B cell (primary cell): ENCODE measurements around the gene OR2G6. TPM values are rescaled to one million over a fixed set of nuclear protein-coding genes. Genes with fewer than 3 reads are reported as not detected.
"Not testable (repeated sequence)": the region's sequence is repeated elsewhere in the genome, so short reads cannot be mapped to it uniquely, and the experiment has no call there.

Experiments
- ATAC-seq: fragments of 200-7000 bp; cut with Tn5 transposase; one replicate; pipeline ENCODE4 v1.10.0; 2021; ENCODE audit warnings: low read depth, mild to moderate bottlenecking, moderate number of reproducible peaks, moderate library complexity
- CTCF ChIA-PET: fragments of 350-600 bp; sonication (Branson Sonifier 250); formaldehyde crosslinking; loops from one replicate; lab custom pipeline; 2021; ENCODE audit warnings: antibody characterized with exemption, inconsistent platforms; lab: Charles Lee
- POLR2A ChIA-PET: fragments of 350-600 bp; sonication (Branson Sonifier 250); formaldehyde crosslinking; loops from one replicate; lab custom pipeline; 2021; ENCODE audit warnings: antibody characterized with exemption; lab: Charles Lee
- DNase-seq: peaks from one replicate; pipeline ENCODE4 v3.0.0; 2013
- H2AFZ ChIP-seq: 2 replicates; pipeline ENCODE4 v1.6.1; 2012; ENCODE audit warnings: mild to moderate bottlenecking, low read depth, low read length; ENCODE audit not compliant: insufficient read depth, poor library complexity, severe bottlenecking
- H3K27ac ChIP-seq, 2 donors: 1 replicate in 1 of 2; 2 replicates in 1 of 2; pipeline ENCODE4 v1.5.1; 2012 to 2013; ENCODE audit warnings: low read length in 2 of 2, mild to moderate bottlenecking in 2 of 2, moderate library complexity in 1 of 2
- H3K27me3 ChIP-seq, 4 experiments: fragments of 200-600 bp in 1 of 4; sonication (generic) in 1 of 4; replicated peaks in 1 of 4; 1 replicate in 2 of 4; 2 replicates in 2 of 4; pipeline versions ENCODE4 v1.6.1 to v1.7.0; 2013 to 2016; ENCODE audit warnings: low read length in 3 of 4, mild to moderate bottlenecking in 2 of 4, mixed read lengths in 1 of 4, moderate library complexity in 1 of 4; ENCODE audit not compliant: insufficient read depth in 4 of 4, control insufficient read depth in 3 of 4; ENCODE audit errors: control extremely low read depth in 1 of 4
- H3K36me3 ChIP-seq, 2 experiments: replicated peaks in 1 of 2; 1 replicate in 1 of 2; 2 replicates in 1 of 2; pipeline versions ENCODE4 v1.6.1 to v1.7.1; 2013; ENCODE audit warnings: low read length in 1 of 2; ENCODE audit not compliant: insufficient read depth in 2 of 2, control insufficient read depth in 1 of 2; ENCODE audit errors: control extremely low read depth in 1 of 2, extremely low read depth in 1 of 2
- H3K4me1 ChIP-seq, 2 donors: fragments of 200-600 bp in 1 of 2; sonication (generic) in 1 of 2; 1 replicate in 1 of 2; 2 replicates in 1 of 2; pipeline versions ENCODE4 v1.5.1 to v1.6.1; 2013 to 2017; ENCODE audit warnings: low read length in 2 of 2; ENCODE audit not compliant: control insufficient read depth in 2 of 2, insufficient read depth in 2 of 2
- H3K4me2 ChIP-seq: replicated peaks from 2 replicates; pipeline ENCODE3; 2012; ENCODE audit warnings: mild to moderate bottlenecking, low read depth, low read length; ENCODE audit not compliant: poor library complexity, severe bottlenecking
- H3K4me3 ChIP-seq, 5 experiments: fragments of 200-600 bp in 1 of 5; sonication (generic) in 1 of 5; 1 replicate in 3 of 5; 2 replicates in 2 of 5; pipeline versions ENCODE4 v1.5.1 to v1.7.0; 2011 to 2016; ENCODE audit warnings: low read length in 4 of 5, mild to moderate bottlenecking in 4 of 5, low read depth in 2 of 5, control low read depth in 1 of 5, moderate library complexity in 1 of 5; ENCODE audit not compliant: insufficient read depth in 1 of 5; ENCODE audit errors: control extremely low read depth in 1 of 5, extremely low read depth in 1 of 5
- H3K79me2 ChIP-seq: fragments of 200-600 bp; sonication (generic); one replicate; pipeline ENCODE4 v1.6.0; 2016; ENCODE audit warnings: low read length; ENCODE audit not compliant: control insufficient read depth, insufficient read depth
- H3K9ac ChIP-seq: fragments of 200-600 bp; sonication (generic); 2 replicates; pipeline ENCODE4 v1.6.1; 2017; ENCODE audit warnings: mild to moderate bottlenecking, low read length, moderate library complexity
- H3K9me3 ChIP-seq, 3 donors: one replicate each; pipeline versions ENCODE4 v1.6.1 to v1.7.1; 2013; ENCODE audit warnings: low read length in 2 of 3; ENCODE audit not compliant: control insufficient read depth in 2 of 3, insufficient read depth in 1 of 3; ENCODE audit errors: control extremely low read depth in 1 of 3
- H4K20me1 ChIP-seq: 2 replicates; pipeline ENCODE4 v1.6.0; 2012; ENCODE audit warnings: mild to moderate bottlenecking, low read length; ENCODE audit not compliant: insufficient read depth, control insufficient read depth, poor library complexity, severe bottlenecking
- H3K27ac Mint-ChIP-seq: one replicate; pipeline ENCODE4 v1.8.0; 2021; ENCODE audit warnings: mixed read lengths
- H3K27me3 Mint-ChIP-seq: one replicate; pipeline ENCODE4 v1.8.0; 2021; ENCODE audit warnings: mixed read lengths
- H3K4me1 Mint-ChIP-seq: one replicate; pipeline ENCODE4 v1.8.0; 2021; ENCODE audit warnings: mixed read lengths
- H3K4me3 Mint-ChIP-seq: one replicate; pipeline ENCODE4 v1.8.0; 2021; ENCODE audit warnings: mixed read lengths
- H3K9me3 Mint-ChIP-seq: one replicate; pipeline ENCODE4 v1.8.0; 2022; ENCODE audit warnings: mixed read lengths; ENCODE audit not compliant: insufficient read depth
- WGBS: methylation state at CpG from one replicate; pipeline ENCODE4 v1.1.5; 2013; ENCODE audit warnings: missing lambda C conversion rate; ENCODE audit not compliant: insufficient coverage; 5-methylcytosine and 5-hydroxymethylcytosine counted together
- intact Hi-C: fragments of 100-400 bp; cut with micrococcal nuclease; formaldehyde crosslinking; loops from one replicate; pipeline ENCODE4 v1.10.0; 2022
- polyA plus RNA-seq: library from polyadenylated mRNA; depleted of rRNA; stranded (reverse); fragments of >200 nt; gene quantifications from 2 replicates; pipeline ENCODE4 v1.2.3, GENCODE V29; 2012
- total RNA-seq, 2 donors: library from RNA; stranded (reverse); fragments of 120-200 nt in 1 of 2; gene quantifications; 1 replicate in 1 of 2; 2 replicates in 1 of 2; pipeline versions ENCODE4 v1.2.3 to v1.2.4, GENCODE V29; 2013 to 2022

OR2G6 gene
- total and polyA plus RNA-seq, 2 donors (not counting 1 experiment from before 2014, with no cell fraction given), result 0.24 to 1.8 TPM

GRCh38 chr1:248500305-248501035 lies 7.4 kb upstream of the OR2G6 start:
- H3K4me3 ChIP-seq, H3K4me2 ChIP-seq, H3K4me1 Mint-ChIP-seq, CTCF ChIA-PET, H2AFZ ChIP-seq, POLR2A ChIA-PET, H4K20me1 ChIP-seq, H3K9me3 Mint-ChIP-seq, H3K9ac ChIP-seq, H3K27ac ChIP-seq, H3K4me1 ChIP-seq, H3K27me3 Mint-ChIP-seq, ATAC-seq, DNase-seq, H3K9me3 ChIP-seq, H3K27ac Mint-ChIP-seq, H3K79me2 ChIP-seq, H3K4me3 Mint-ChIP-seq, intact Hi-C loops, H3K36me3 ChIP-seq, H3K27me3 ChIP-seq: not testable (repeated sequence)
- WGBS, result no CpG with 5 or more reads among the region's 2 CpGs

DNA sequence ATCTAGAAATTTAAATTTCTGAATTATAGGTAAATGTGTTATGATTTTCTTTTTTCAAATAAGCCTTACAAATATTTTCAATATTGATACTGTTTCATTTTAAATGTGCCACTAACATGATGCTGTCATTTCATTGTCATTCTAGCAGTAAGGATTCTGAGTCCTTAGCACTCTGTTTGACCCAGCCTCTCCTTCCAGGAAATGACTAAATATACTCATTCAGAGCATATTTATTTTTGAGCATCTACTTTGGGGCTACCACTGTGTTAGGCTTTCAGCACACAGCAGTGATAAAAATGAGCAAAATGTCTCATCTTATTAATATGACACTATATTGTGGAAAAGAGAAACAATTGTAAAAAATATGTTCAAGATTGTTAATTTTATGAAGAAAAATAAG lies 2.3 kb downstream of the OR2G6 start:
- H3K4me2 ChIP-seq, ATAC-seq, H3K4me1 Mint-ChIP-seq, H3K27ac Mint-ChIP-seq, H3K36me3 ChIP-seq, H4K20me1 ChIP-seq, H3K27ac ChIP-seq, H3K9ac ChIP-seq, intact Hi-C loops, CTCF ChIA-PET, DNase-seq, POLR2A ChIA-PET, H3K79me2 ChIP-seq, H2AFZ ChIP-seq, H3K27me3 Mint-ChIP-seq, H3K27me3 ChIP-seq, H3K9me3 Mint-ChIP-seq, H3K9me3 ChIP-seq, H3K4me3 Mint-ChIP-seq, H3K4me1 ChIP-seq, H3K4me3 ChIP-seq: not testable (repeated sequence)
